Measurements from ENCODE around the gene DECR2.
A peak's percentile ranks its signal among the peaks of the same experiment; 100 is the strongest.

DECR2 gene

DNA sequence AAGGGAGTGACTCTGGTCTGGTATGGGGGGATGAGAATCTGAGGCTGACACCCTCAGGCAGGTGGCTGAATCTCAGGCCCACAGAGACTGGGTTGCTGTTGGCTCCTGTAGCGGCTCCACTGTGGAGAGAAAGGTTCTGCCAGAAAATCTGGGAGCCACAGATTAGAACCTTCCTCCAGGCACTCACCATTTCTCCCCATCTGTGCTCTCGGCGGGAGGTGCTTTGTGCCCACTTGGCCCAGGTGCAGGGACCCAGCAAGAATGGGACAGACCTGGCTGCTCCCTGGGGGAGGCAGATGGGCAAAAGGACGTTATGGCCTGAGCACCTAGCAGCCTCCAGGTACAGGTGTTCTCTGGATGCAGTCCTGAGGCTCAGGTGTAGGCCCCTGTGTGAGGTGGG is 43.9 kb downstream of the DECR2 start:
- DNase-seq (ENCODE audit: extremely low read depth, insufficient read length): no peak
- peaks cover 2% of the 10 kb centered on the region for H3K36me3 ChIP-seq (ENCODE audit: control insufficient read depth, insufficient read depth, low read length)
- no peak for TF ChIP-seq CTCF (IDR thresholded peaks at IDR 0.05; ENCODE audit: insufficient read depth, low read length, poor library complexity, severe bottlenecking)
- H3K4me3 ChIP-seq (replicated peaks; ENCODE audit: low read depth, low read length): no peak overlapping the region
- H3K27me3 ChIP-seq (replicated peaks; ENCODE audit: control insufficient read depth, insufficient read depth, low read length): no peaks in the 10 kb centered on the region

GRCh38 chr16:450385-450784 is 48.7 kb downstream of the DECR2 start:
- Histone ChIP-seq H3K4me3 (replicated peaks; ENCODE audit: low read depth, low read length) (no peak overlapping the region), H3K36me3 (ENCODE audit: control insufficient read depth, insufficient read depth, low read length) (no peaks in the 10 kb centered on the region), H3K27me3 (replicated peaks; ENCODE audit: control insufficient read depth, insufficient read depth, low read length) (no peaks in the 10 kb centered on the region)
- DNase-seq (ENCODE audit: extremely low read depth, insufficient read length): peak; percentile 50
- no peak for TF ChIP-seq CTCF (IDR thresholded peaks at IDR 0.05; ENCODE audit: insufficient read depth, low read length, poor library complexity, severe bottlenecking)

DNA sequence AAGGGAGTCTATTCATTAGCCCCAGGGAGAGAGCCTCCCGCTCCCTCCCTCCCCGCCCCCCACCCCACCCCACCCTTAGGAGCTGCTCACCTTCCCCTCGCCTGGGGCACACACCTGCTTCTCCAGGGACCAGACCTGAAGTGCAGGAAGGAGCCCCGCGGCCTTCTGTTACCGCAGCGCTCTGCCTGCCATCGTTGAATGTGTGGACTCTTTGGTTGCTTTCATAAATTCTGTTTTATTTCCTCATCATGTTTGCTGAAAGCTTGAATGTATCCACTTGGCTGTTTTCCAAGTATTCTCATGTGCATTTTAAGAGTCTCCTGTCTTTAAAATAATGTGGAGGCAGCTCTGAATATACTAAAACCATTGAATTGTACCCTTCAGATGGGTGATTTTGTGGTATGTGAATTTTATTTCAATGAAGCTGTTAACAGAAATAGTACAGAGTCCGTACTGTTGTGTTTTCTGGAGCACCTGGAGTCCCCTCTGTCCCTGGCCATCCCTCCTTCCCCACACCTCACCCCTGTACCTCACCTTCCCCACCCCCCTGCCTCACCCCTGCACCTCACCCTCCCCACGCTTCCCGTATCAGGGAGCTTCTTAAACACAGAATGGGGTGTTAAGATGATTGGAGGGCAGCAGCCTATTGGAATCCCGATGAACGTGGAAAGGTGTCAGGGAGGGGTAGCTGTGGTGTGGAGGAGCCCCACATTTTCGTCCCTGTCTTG is 49.3 kb downstream of the DECR2 start:
- DNase-seq (ENCODE audit: extremely low read depth, insufficient read length): no peak
- Histone ChIP-seq H3K4me3 (replicated peaks; ENCODE audit: low read depth, low read length) (no peak overlapping the region), H3K36me3 (ENCODE audit: control insufficient read depth, insufficient read depth, low read length) (no peaks in the 10 kb centered on the region), H3K27me3 (replicated peaks; ENCODE audit: control insufficient read depth, insufficient read depth, low read length) (no peaks in the 10 kb centered on the region)
- no peak for TF ChIP-seq CTCF (IDR thresholded peaks at IDR 0.05; ENCODE audit: insufficient read depth, low read length, poor library complexity, severe bottlenecking)

- no peak for DNase-seq (ENCODE audit: extremely low read depth, insufficient read length)
- no peaks in the 10 kb centered on the region for H3K36me3 ChIP-seq (ENCODE audit: control insufficient read depth, insufficient read depth, low read length)
- H3K4me3 ChIP-seq (replicated peaks; ENCODE audit: low read depth, low read length): no peak overlapping the region
- no peak for TF ChIP-seq CTCF (IDR thresholded peaks at IDR 0.05; ENCODE audit: insufficient read depth, low read length, poor library complexity, severe bottlenecking)
- H3K27me3 ChIP-seq (replicated peaks; ENCODE audit: control insufficient read depth, insufficient read depth, low read length): no peaks in the 10 kb centered on the region
These were observed 52.8 kb downstream of the DECR2 start for GRCh38 chr16:454397-454940.

- TF ChIP-seq CTCF (IDR thresholded peaks at IDR 0.05; ENCODE audit: insufficient read depth, low read length, poor library complexity, severe bottlenecking): no peak
These were observed 53.8 kb downstream of the DECR2 start for GRCh38 chr16:455453-455852.

More at GRCh38 chr16:455453-455852, 53.8 kb downstream of the DECR2 start:
- no peak for DNase-seq (ENCODE audit: extremely low read depth, insufficient read length)
- no peak overlapping the region for H3K4me3 ChIP-seq (replicated peaks; ENCODE audit: low read depth, low read length)
- H3K36me3 ChIP-seq (ENCODE audit: control insufficient read depth, insufficient read depth, low read length): no peaks in the 10 kb centered on the region
- H3K27me3 ChIP-seq (replicated peaks; ENCODE audit: control insufficient read depth, insufficient read depth, low read length): no peaks in the 10 kb centered on the region
